Gastrocnemius medialis (tissue), 4 donors: ENCODE data around the gene HIVEP3. TPM values are rescaled to one million over a fixed set of nuclear protein-coding genes. Genes with fewer than 3 reads are reported as not detected.

Experiments
- ATAC-seq, 2 donors: fragments of 150-250 bp; one replicate each; pipeline ENCODE4 v1.9.1; 2016
- DNase-seq, 2 donors: peaks; one replicate each; pipeline ENCODE4 v3.0.0-alpha.2; 2019
- H3K27ac ChIP-seq, 4 donors: fragments of 200-600 bp; sonication (generic); 1 replicate in 1 of 4; 2 replicates in 3 of 4; pipeline ENCODE4 v1.5.1; 2016 to 2018; ENCODE audit warnings: mild to moderate bottlenecking in 2 of 4, moderate library complexity in 1 of 4
- H3K27me3 ChIP-seq, 3 donors: fragments of 200-600 bp; sonication (generic) in 2 of 3; 1 replicate in 1 of 3; 2 replicates in 2 of 3; pipeline versions ENCODE4 v1.5.1 to v1.6.0; 2016 to 2019; ENCODE audit warnings: mild to moderate bottlenecking in 1 of 3, moderate library complexity in 1 of 3
- H3K36me3 ChIP-seq, 2 donors: fragments of 200-600 bp; sonication (generic) in 1 of 2; one replicate each; pipeline ENCODE4 v1.5.1; 2017 to 2018
- H3K4me1 ChIP-seq, 2 donors: fragments of 200-600 bp; sonication (generic) in 1 of 2; one replicate each; pipeline ENCODE4 v1.5.1; 2016 to 2017; ENCODE audit warnings: mild to moderate bottlenecking in 2 of 2
- H3K4me3 ChIP-seq, 4 donors: fragments of 200-600 bp; sonication (generic) in 3 of 4; 1 replicate in 1 of 4; 2 replicates in 3 of 4; pipeline ENCODE4 v1.5.1; 2016 to 2019; ENCODE audit warnings: mild to moderate bottlenecking in 2 of 4
- H3K9me3 ChIP-seq, 3 donors: fragments of 200-600 bp; sonication (generic) in 2 of 3; 1 replicate in 1 of 3; 2 replicates in 2 of 3; pipeline ENCODE4 v1.5.1; 2016 to 2019
- CTCF ChIP-seq, 5 experiments: fragments of 450-650 bp in 3 of 5; fragments of 200-600 bp in 2 of 5; sonication (generic) in 2 of 5; IDR thresholded peaks in 4 of 5; conservative IDR thresholded peaks in 1 of 5; 1 replicate in 4 of 5; 2 replicates in 1 of 5; pipeline ENCODE4 v1.5.1; 2016 to 2019; ENCODE audit warnings: antibody characterized with exemption in 5 of 5, mild to moderate bottlenecking in 3 of 5, moderate library complexity in 3 of 5
- POLR2A ChIP-seq, 2 donors: fragments of 450-650 bp; IDR thresholded peaks; one replicate each; pipeline ENCODE4 v1.6.1; 2017; ENCODE audit warnings: antibody characterized with exemption in 2 of 2, mild to moderate bottlenecking in 2 of 2, moderate library complexity in 2 of 2
- in situ Hi-C, 4 donors: fragments of 200-750 bp; cut with MboI; loops; one replicate each; pipeline versions ENCODE4 v1.15.0 to v1.8.0; 2017; ENCODE audit warnings: low sequenced_read_pairs in 4 of 4
- intact Hi-C: fragments of 100-400 bp; cut with DNase I; formaldehyde crosslinking; loops from one replicate; pipeline ENCODE4 v1.15.1; 2023; ENCODE audit warnings: low total_unique reads
- total RNA-seq, 4 donors: library from RNA; depleted of rRNA; stranded (reverse); fragments of >200 nt; gene quantifications; one replicate each; pipeline versions ENCODE4 v1.1.0 to v1.2.3, GENCODE V29; 2016

The HIVEP3 gene
- total RNA-seq, 4 donors from 2014 or later: 0.80 to 1.8 (median 1.3) TPM

- in situ Hi-C loops: loop anchor here (5.0 to 10.0 kb wide), 2 partner anchors 215 to 217 kb away; no protein-coding TSS in a partner anchor
- no peaks in the 10 kb centered on the region for H3K4me1 ChIP-seq
- no peak for TF ChIP-seq POLR2A (IDR thresholded peaks at IDR 0.05)
- TF ChIP-seq CTCF (IDR thresholded peaks at IDR 0.05 in 4 of 5, conservative IDR thresholded peaks at IDR 0.05 in 1 of 5): no peak
- no peak overlapping the region for H3K27ac ChIP-seq
- intact Hi-C loops: no loop called here
- H3K27me3 ChIP-seq: no peaks in the 10 kb centered on the region
- H3K9me3 ChIP-seq: no peaks in the 10 kb centered on the region
- no peak overlapping the region for H3K4me3 ChIP-seq
- DNase-seq: no peak
- H3K36me3 ChIP-seq: no peaks in the 10 kb centered on the region
- ATAC-seq: no peak
Observed at GRCh38 chr1:41791667-41792484, 126.8 kb downstream of the HIVEP3 start.

- ATAC-seq: no peak
- Histone ChIP-seq H3K4me3 (no peak overlapping the region), H3K27ac (no peak overlapping the region), H3K9me3 (no peaks in the 10 kb centered on the region), H3K4me1 (peaks cover 0 to 6% of the 10 kb centered on the region in 2 donors), H3K36me3 (no peaks in the 10 kb centered on the region), H3K27me3 (no peaks in the 10 kb centered on the region)
- DNase-seq: no peak
- in situ Hi-C loops (loop anchor here (5.0 to 10.0 kb wide), 2 partner anchors 213 to 216 kb away; no protein-coding TSS in a partner anchor), intact Hi-C loops (no loop called here)
- TF ChIP-seq POLR2A (IDR thresholded peaks at IDR 0.05) (no peak), CTCF (IDR thresholded peaks at IDR 0.05 in 4 of 5, conservative IDR thresholded peaks at IDR 0.05 in 1 of 5) (no peak)
Observed at GRCh38 chr1:41790351-41790750, 128.4 kb downstream of the HIVEP3 start.

- Histone ChIP-seq H3K9me3 (no peaks in the 10 kb centered on the region), H3K4me3 (no peak overlapping the region), H3K36me3 (no peaks in the 10 kb centered on the region), H3K27me3 (no peaks in the 10 kb centered on the region), H3K4me1 (peaks cover 0 to 6% of the 10 kb centered on the region in 2 donors), H3K27ac (no peak overlapping the region)
- intact Hi-C loops (no loop called here), in situ Hi-C loops (loop anchor here (5.0 to 10.0 kb wide), 2 partner anchors 212 to 215 kb away; no protein-coding TSS in a partner anchor)
- TF ChIP-seq CTCF (IDR thresholded peaks at IDR 0.05 in 4 of 5, conservative IDR thresholded peaks at IDR 0.05 in 1 of 5) (no peak), POLR2A (IDR thresholded peaks at IDR 0.05) (no peak)
- DNase-seq: no peak
- no peak for ATAC-seq
Observed at GRCh38 chr1:41789661-41790330, 128.9 kb downstream of the HIVEP3 start.

- DNase-seq (no peak), ATAC-seq (no peak)
- Histone ChIP-seq H3K36me3 (no peaks in the 10 kb centered on the region), H3K9me3 (no peaks in the 10 kb centered on the region), H3K27ac (no peak overlapping the region), H3K4me1 (peaks cover 4 to 18% of the 10 kb centered on the region in 2 donors), H3K27me3 (no peaks in the 10 kb centered on the region), H3K4me3 (no peak overlapping the region)
- intact Hi-C loops: no loop called here
- no peak for TF ChIP-seq POLR2A (IDR thresholded peaks at IDR 0.05)
- no peak for TF ChIP-seq CTCF (IDR thresholded peaks at IDR 0.05 in 4 of 5, conservative IDR thresholded peaks at IDR 0.05 in 1 of 5)
- in situ Hi-C loops: no loop called here
Observed at GRCh38 chr1:41788427-41788826, 130.3 kb downstream of the HIVEP3 start.
